ENCODE measurements around the gene DCP2. TPM values are rescaled to one million over a fixed set of nuclear protein-coding genes. Genes with fewer than 3 reads are reported as not detected.
A peak's percentile ranks its signal among the peaks of the same experiment; 100 is the strongest.

Gene DCP2
- total and polyA plus RNA-seq, 10 of the 15 experiments (the other 5 are each of a cell fraction or from before 2014, with no cell fraction given) = 23.4 to 81.6 (median 47.4) TPM

DNA sequence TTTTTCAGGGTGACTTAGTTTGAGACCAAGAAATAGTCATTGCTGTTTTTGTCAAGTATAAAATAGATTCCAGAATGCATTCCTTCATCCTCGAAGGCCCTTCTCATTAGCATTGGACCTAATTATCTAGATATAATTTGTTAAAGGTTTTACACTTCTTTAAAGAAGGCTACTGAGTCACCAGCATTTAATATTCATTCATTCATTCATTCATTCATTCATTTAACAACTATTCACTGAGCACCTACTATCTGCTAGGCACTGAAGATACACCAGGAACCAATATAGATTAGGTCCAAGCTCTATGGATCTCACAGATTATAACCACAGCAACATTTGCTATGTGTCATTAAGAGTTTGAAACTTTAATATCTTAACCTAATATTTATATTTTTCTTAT lies 43.5 kb upstream of the DCP2 start:
- no peak overlapping the region for H2AFZ ChIP-seq (ENCODE audit: control insufficient read depth, low read depth, low read length)
- SMC1A ChIA-PET (ENCODE audit: uncharacterized antibody, unreplicated experiment) = interaction anchor here (1.8 kb wide), 1 partner anchor 10 kb away, joined by 5 read pairs; no protein-coding TSS in a partner anchor
- CTCF ChIA-PET = interaction anchor here (2.7 kb wide), 1 partner anchor 10 kb away, joined by 8 read pairs; no protein-coding TSS in a partner anchor
- no TSS peak for BruUV-seq (replicated peaks)
- H3K9me3 ChIP-seq (replicated peaks; ENCODE audit: control insufficient read depth, insufficient read depth, low read length) = peaks cover 5% of the 10 kb centered on the region
- RAD21 ChIA-PET (ENCODE audit: unreplicated experiment) = no interaction called here
- H3K36me3 ChIP-seq (ENCODE audit: control insufficient read depth in 2 of 2, insufficient read depth in 2 of 2, low read length in 1 of 2) = no peaks in the 10 kb centered on the region
- H3K27me3 ChIP-seq (replicated peaks in 1 of 2; ENCODE audit: control insufficient read depth in 2 of 2, insufficient read depth in 2 of 2, low read length in 1 of 2) = no peaks in the 10 kb centered on the region
- in situ Hi-C loops (cut with MboI) (no loop called here), intact Hi-C loops (cut with micrococcal nuclease; ENCODE audit: unreplicated experiment) (no loop called here)
- no peak overlapping the region for H3K9ac ChIP-seq (ENCODE audit: control insufficient read depth, insufficient read depth, low read length)
- no peaks in the 10 kb centered on the region for H4K20me1 ChIP-seq (ENCODE audit: control insufficient read depth, insufficient read depth)
- no peak overlapping the region for H3K4me2 ChIP-seq (ENCODE audit: control insufficient read depth, insufficient read depth)
- DNase-seq (ENCODE audit: low read depth, low spot score) (no peak), ATAC-seq (no peak), FAIRE-seq (no peak)
- no peak overlapping the region for H3K4me3 ChIP-seq
- H3K27ac ChIP-seq (ENCODE audit: control insufficient read depth, insufficient read depth) = no peak overlapping the region
- 93% methylated on average over 1 of the region's 1 CpG for WGBS (ENCODE audit: insufficient coverage, insufficient replicate concordance, low lambda C conversion rate, missing lambda C conversion rate)
- POLR2A ChIA-PET = interaction anchor here (0.6 kb wide), 1 partner anchor 18 kb away, joined by 6 read pairs; no protein-coding TSS in a partner anchor
- peaks cover 2% of the 10 kb centered on the region; the same call in 1 of the 2 replicates for H3K79me2 ChIP-seq (ENCODE audit: control insufficient read depth, insufficient read depth, low read length)
- peaks cover 28% of the 10 kb centered on the region for H3K4me1 ChIP-seq (ENCODE audit: control insufficient read depth, insufficient read depth, low read length)
- TF ChIP-seq ZNF24 (IDR thresholded peaks at IDR 0.05) (peak; percentile 87), BMI1 (IDR thresholded peaks at IDR 0.05; ENCODE audit: borderline replicate concordance) (no peak), IKZF2 (IDR thresholded peaks at IDR 0.05) (no peak), RAD21 (IDR thresholded peaks at IDR 0.05; ENCODE audit: insufficient read depth, low read depth, low read length) (no peak), CREB1 (IDR thresholded peaks at IDR 0.05; ENCODE audit: low read depth) (no peak), CHD2 (IDR thresholded peaks at IDR 0.05; ENCODE audit: borderline replicate concordance, low read depth, low read length) (no peak)

DNA sequence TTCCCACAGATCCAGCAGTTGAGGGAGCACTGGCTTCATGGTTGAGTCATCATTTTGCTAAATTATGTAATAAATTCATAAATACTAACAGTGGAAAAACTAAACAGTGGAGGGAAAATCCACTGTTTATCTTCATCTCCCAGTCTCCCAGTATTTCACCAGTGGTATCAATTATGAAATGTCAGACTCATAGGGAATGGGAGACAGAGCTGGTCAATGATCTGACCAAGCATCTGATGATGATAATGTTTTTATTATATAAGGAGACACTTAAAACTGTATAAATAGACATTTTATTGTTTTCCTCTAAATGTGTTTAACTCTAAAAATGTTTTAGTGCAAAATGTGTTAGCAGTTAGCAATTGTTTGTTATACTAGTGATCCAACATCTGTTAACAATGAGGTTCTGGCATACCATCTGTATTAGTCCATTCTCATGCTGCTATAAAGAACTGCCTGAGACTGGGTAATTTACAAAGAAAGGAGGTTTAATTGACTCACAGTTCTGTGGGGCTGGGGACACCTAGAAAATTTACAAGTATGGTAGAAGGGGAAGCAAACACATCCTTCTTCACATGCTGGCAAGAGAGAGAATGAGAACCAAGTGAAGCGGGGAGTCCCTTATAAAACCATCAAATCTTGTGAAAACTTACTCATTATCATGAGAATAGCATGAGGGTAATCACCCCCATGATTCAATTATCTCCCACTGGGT lies 42.8 kb upstream of the DCP2 start:
- ChIA-PET SMC1A (ENCODE audit: uncharacterized antibody, unreplicated experiment) (interaction anchor here (0.6 to 1.8 kb wide), 2 partner anchors 11 to 18 kb away, joined by 3 to 5 read pairs; no protein-coding TSS in a partner anchor), RAD21 (ENCODE audit: unreplicated experiment) (no interaction called here), CTCF (interaction anchor here (1.2 to 2.7 kb wide), 3 partner anchors 11 to 35 kb away, joined by 3 to 8 read pairs (median 6); no protein-coding TSS in a partner anchor), POLR2A (interaction anchor here (0.6 to 1.0 kb wide), 2 partner anchors 17 to 43 kb away, joined by 3 to 6 read pairs; partner anchors contain the start of gene DCP2)
- H3K27ac ChIP-seq (ENCODE audit: control insufficient read depth, insufficient read depth) = no peak overlapping the region
- 94% methylated on average over 1 of the region's 1 CpG for WGBS (ENCODE audit: insufficient coverage, insufficient replicate concordance, low lambda C conversion rate, missing lambda C conversion rate)
- no peak overlapping the region for H3K4me2 ChIP-seq (ENCODE audit: control insufficient read depth, insufficient read depth)
- no peaks in the 10 kb centered on the region for H3K36me3 ChIP-seq (ENCODE audit: control insufficient read depth in 2 of 2, insufficient read depth in 2 of 2, low read length in 1 of 2)
- no peak overlapping the region for H3K9ac ChIP-seq (ENCODE audit: control insufficient read depth, insufficient read depth, low read length)
- FAIRE-seq (no peak), DNase-seq (ENCODE audit: low read depth, low spot score) (no peak), ATAC-seq (no peak)
- BruUV-seq (replicated peaks) = no TSS peak
- intact Hi-C loops (cut with micrococcal nuclease; ENCODE audit: unreplicated experiment) = no loop called here
- no peak overlapping the region for H2AFZ ChIP-seq (ENCODE audit: control insufficient read depth, low read depth, low read length)
- H3K79me2 ChIP-seq (ENCODE audit: control insufficient read depth, insufficient read depth, low read length) = no peaks in the 10 kb centered on the region
- H3K4me3 ChIP-seq = no peak overlapping the region
- no peaks in the 10 kb centered on the region for H4K20me1 ChIP-seq (ENCODE audit: control insufficient read depth, insufficient read depth)
- peaks cover 5% of the 10 kb centered on the region for H3K9me3 ChIP-seq (replicated peaks; ENCODE audit: control insufficient read depth, insufficient read depth, low read length)
- H3K4me1 ChIP-seq (ENCODE audit: control insufficient read depth, insufficient read depth, low read length) = peaks cover 21% of the 10 kb centered on the region
- in situ Hi-C loops (cut with MboI) = no loop called here
- H3K27me3 ChIP-seq (replicated peaks in 1 of 2; ENCODE audit: control insufficient read depth in 2 of 2, insufficient read depth in 2 of 2, low read length in 1 of 2) = no peaks in the 10 kb centered on the region
- TF ChIP-seq MEF2A (IDR thresholded peaks at IDR 0.05; ENCODE audit: insufficient read depth, low read depth, low read length) (no peak), NBN (IDR thresholded peaks at IDR 0.05) (no peak), NFXL1 (IDR thresholded peaks at IDR 0.05; ENCODE audit: borderline replicate concordance) (no peak), CREM (IDR thresholded peaks at IDR 0.05; ENCODE audit: low read depth) (no peak), SPI1 (IDR thresholded peaks at IDR 0.05; ENCODE audit: borderline replicate concordance, insufficient read depth, low read depth, low read length) (no peak), POLR2A (IDR thresholded peaks at IDR 0.05; ENCODE audit: low read depth, low read length) (no peak), CBX5 (IDR thresholded peaks at IDR 0.05; ENCODE audit: low read depth) (no peak), SREBF1 (IDR thresholded peaks at IDR 0.05; ENCODE audit: low read length) (no peak), BACH1 (IDR thresholded peaks at IDR 0.05; ENCODE audit: borderline replicate concordance) (no peak), ZNF622 (IDR thresholded peaks at IDR 0.05) (no peak), IKZF2 (IDR thresholded peaks at IDR 0.05) (no peak), RELA (IDR thresholded peaks at IDR 0.05; ENCODE audit: borderline replicate concordance, partially characterized antibody) (no peak)
- TF ChIP-seq, protein P1, sequence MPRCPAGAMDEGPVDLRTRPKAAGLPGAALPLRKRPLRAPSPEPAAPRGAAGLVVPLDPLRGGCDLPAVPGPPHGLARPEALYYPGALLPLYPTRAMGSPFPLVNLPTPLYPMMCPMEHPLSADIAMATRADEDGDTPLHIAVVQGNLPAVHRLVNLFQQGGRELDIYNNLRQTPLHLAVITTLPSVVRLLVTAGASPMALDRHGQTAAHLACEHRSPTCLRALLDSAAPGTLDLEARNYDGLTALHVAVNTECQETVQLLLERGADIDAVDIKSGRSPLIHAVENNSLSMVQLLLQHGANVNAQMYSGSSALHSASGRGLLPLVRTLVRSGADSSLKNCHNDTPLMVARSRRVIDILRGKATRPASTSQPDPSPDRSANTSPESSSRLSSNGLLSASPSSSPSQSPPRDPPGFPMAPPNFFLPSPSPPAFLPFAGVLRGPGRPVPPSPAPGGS (IDR thresholded peaks at IDR 0.05; ENCODE audit: borderline replicate concordance, insufficient read depth, low read depth, low read length, poor library complexity, severe bottlenecking) = no peak
